Measurements from ENCODE around the gene H3-3A. TPM values are rescaled to one million over a fixed set of nuclear protein-coding genes. Genes with fewer than 3 reads are reported as not detected.

H3-3A gene
- total RNA-seq, 1 donor from 2014 or later, result 806 TPM

- no peak for TF ChIP-seq CTCF (IDR thresholded peaks at IDR 0.05; ENCODE audit: unreplicated experiment)
- H3K36me3 Mint-ChIP-seq, result peaks cover 4% of the 10 kb centered on the region
Observed at GRCh38 chr1:226044514-226045101, 17.9 kb upstream of the H3-3A start.

GRCh38 chr1:226046240-226046639 is 16.3 kb upstream of the H3-3A start:
- Mint-ChIP-seq H3K27ac (no peak overlapping the region), H3K9me3 (no peaks in the 10 kb centered on the region), H3K4me1 (no peaks in the 10 kb centered on the region), H3K4me3 (no peak overlapping the region), H3K36me3 (peaks cover 4% of the 10 kb centered on the region), H3K27me3 (ENCODE audit: low read depth) (no peaks in the 10 kb centered on the region)
- TF ChIP-seq CTCF (IDR thresholded peaks at IDR 0.05; ENCODE audit: unreplicated experiment), result no peak
- DNase-seq (ENCODE audit: low spot score in 2 of 2, unreplicated experiment in 2 of 2), result no peak

More at GRCh38 chr1:226044514-226045101, 17.9 kb upstream of the H3-3A start:
- no peaks in the 10 kb centered on the region for H3K4me1 Mint-ChIP-seq
- H3K9me3 Mint-ChIP-seq, result no peaks in the 10 kb centered on the region
- no peak for DNase-seq (ENCODE audit: low spot score in 2 of 2, unreplicated experiment in 2 of 2)
- no peak overlapping the region for H3K4me3 Mint-ChIP-seq
- no peaks in the 10 kb centered on the region for H3K27me3 Mint-ChIP-seq (ENCODE audit: low read depth)
- H3K27ac Mint-ChIP-seq, result no peak overlapping the region

- no peaks in the 10 kb centered on the region for H3K27me3 Mint-ChIP-seq (ENCODE audit: low read depth)
- no peaks in the 10 kb centered on the region for H3K9me3 Mint-ChIP-seq
- no peak for DNase-seq (ENCODE audit: low spot score in 2 of 2, unreplicated experiment in 2 of 2)
- no peaks in the 10 kb centered on the region for H3K4me1 Mint-ChIP-seq
- TF ChIP-seq CTCF (IDR thresholded peaks at IDR 0.05; ENCODE audit: unreplicated experiment), result no peak
- H3K27ac Mint-ChIP-seq, result no peak overlapping the region
- H3K36me3 Mint-ChIP-seq, result peaks cover 6% of the 10 kb centered on the region
- no peak overlapping the region for H3K4me3 Mint-ChIP-seq
Observed at GRCh38 chr1:226047495-226047894, 15.0 kb upstream of the H3-3A start.

- Mint-ChIP-seq H3K27ac (no peak overlapping the region), H3K4me3 (no peak overlapping the region), H3K27me3 (ENCODE audit: low read depth) (no peaks in the 10 kb centered on the region), H3K4me1 (no peaks in the 10 kb centered on the region), H3K36me3 (peaks cover 9% of the 10 kb centered on the region), H3K9me3 (no peaks in the 10 kb centered on the region)
- no peak for TF ChIP-seq CTCF (IDR thresholded peaks at IDR 0.05; ENCODE audit: unreplicated experiment)
- no peak for DNase-seq (ENCODE audit: low spot score in 2 of 2, unreplicated experiment in 2 of 2)
Observed at GRCh38 chr1:226048886-226049285, 13.6 kb upstream of the H3-3A start.

- H3K27me3 Mint-ChIP-seq (ENCODE audit: low read depth), result no peaks in the 10 kb centered on the region
- TF ChIP-seq CTCF (IDR thresholded peaks at IDR 0.05; ENCODE audit: unreplicated experiment), result no peak
- no peak overlapping the region for H3K4me3 Mint-ChIP-seq
- no peak overlapping the region for H3K27ac Mint-ChIP-seq
- DNase-seq (ENCODE audit: low spot score in 2 of 2, unreplicated experiment in 2 of 2), result no peak
- H3K36me3 Mint-ChIP-seq, result peaks cover 9% of the 10 kb centered on the region
- no peaks in the 10 kb centered on the region for H3K4me1 Mint-ChIP-seq
- H3K9me3 Mint-ChIP-seq, result no peaks in the 10 kb centered on the region
Observed at GRCh38 chr1:226050133-226050532, 12.4 kb upstream of the H3-3A start.

GRCh38 chr1:226051365-226051764 is 11.2 kb upstream of the H3-3A start:
- DNase-seq (ENCODE audit: low spot score in 2 of 2, unreplicated experiment in 2 of 2), result no peak
- no peaks in the 10 kb centered on the region for H3K27me3 Mint-ChIP-seq (ENCODE audit: low read depth)
- no peak overlapping the region for H3K4me3 Mint-ChIP-seq
- H3K27ac Mint-ChIP-seq, result no peak overlapping the region
- no peak for TF ChIP-seq CTCF (IDR thresholded peaks at IDR 0.05; ENCODE audit: unreplicated experiment)
- no peaks in the 10 kb centered on the region for H3K9me3 Mint-ChIP-seq
- no peaks in the 10 kb centered on the region for H3K4me1 Mint-ChIP-seq
- H3K36me3 Mint-ChIP-seq, result peaks cover 11% of the 10 kb centered on the region
